Nephron progenitor cell (in vitro differentiated cells): Measurements from ENCODE around the gene PON1.

Source experiments
- DNase-seq: peaks from one replicate; pipeline ENCODE4 v3.0.0; 2021
- H3K27ac Mint-ChIP-seq: 2 replicates; pipeline ENCODE4 v1.8.0; 2021; ENCODE audit warnings: mild to moderate bottlenecking, moderate library complexity, mixed read lengths
- H3K27me3 Mint-ChIP-seq: 2 replicates; pipeline ENCODE4 v1.8.0; 2021; ENCODE audit warnings: mild to moderate bottlenecking, low read depth, mixed read lengths; ENCODE audit not compliant: poor library complexity
- H3K36me3 Mint-ChIP-seq: 2 replicates; pipeline ENCODE4 v1.8.0; 2021; ENCODE audit warnings: low read depth, mixed read lengths
- H3K4me1 Mint-ChIP-seq: 2 replicates; pipeline ENCODE4 v1.8.0; 2021; ENCODE audit warnings: mixed read lengths
- H3K4me3 Mint-ChIP-seq: 2 replicates; pipeline ENCODE4 v1.8.0; 2021; ENCODE audit warnings: mild to moderate bottlenecking, moderate library complexity, mixed read lengths
- H3K9me3 Mint-ChIP-seq: 2 replicates; pipeline ENCODE4 v1.8.0; 2021; ENCODE audit warnings: mild to moderate bottlenecking, moderate library complexity, mixed read lengths
- CTCF ChIP-seq: fragments of 200-600 bp; sonication (generic); IDR thresholded peaks from 2 replicates; pipeline ENCODE4 v1.5.0; 2021; ENCODE audit warnings: antibody characterized with exemption

The PON1 gene

DNA sequence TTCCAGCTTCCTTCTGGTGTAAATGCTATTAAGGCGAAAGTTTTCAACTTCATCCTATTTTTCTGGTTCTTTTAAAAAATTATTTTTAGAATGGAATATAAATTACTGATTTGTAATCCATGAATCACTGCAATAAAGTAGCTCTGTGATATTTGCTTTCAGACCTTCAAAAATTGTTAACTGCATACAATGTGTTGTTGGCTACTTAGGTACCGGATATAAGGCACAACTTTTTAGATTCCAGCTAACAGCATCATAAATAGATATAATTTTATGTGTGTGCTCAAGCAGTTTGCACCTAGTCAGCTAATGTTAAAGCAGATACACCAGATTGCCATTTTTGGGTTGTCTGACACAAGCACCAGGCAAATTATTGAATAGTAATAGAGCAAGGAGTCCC is 58.7 kb downstream of the PON1 start:
- no peak for DNase-seq
- no peak overlapping the region for H3K27ac Mint-ChIP-seq
- TF ChIP-seq CTCF = no peak
- H3K27me3 Mint-ChIP-seq = no peaks in the 10 kb centered on the region
- peaks cover 19% of the 10 kb centered on the region for H3K36me3 Mint-ChIP-seq
- H3K9me3 Mint-ChIP-seq = no peaks in the 10 kb centered on the region
- H3K4me3 Mint-ChIP-seq = no peak overlapping the region
- H3K4me1 Mint-ChIP-seq = no peaks in the 10 kb centered on the region

DNA sequence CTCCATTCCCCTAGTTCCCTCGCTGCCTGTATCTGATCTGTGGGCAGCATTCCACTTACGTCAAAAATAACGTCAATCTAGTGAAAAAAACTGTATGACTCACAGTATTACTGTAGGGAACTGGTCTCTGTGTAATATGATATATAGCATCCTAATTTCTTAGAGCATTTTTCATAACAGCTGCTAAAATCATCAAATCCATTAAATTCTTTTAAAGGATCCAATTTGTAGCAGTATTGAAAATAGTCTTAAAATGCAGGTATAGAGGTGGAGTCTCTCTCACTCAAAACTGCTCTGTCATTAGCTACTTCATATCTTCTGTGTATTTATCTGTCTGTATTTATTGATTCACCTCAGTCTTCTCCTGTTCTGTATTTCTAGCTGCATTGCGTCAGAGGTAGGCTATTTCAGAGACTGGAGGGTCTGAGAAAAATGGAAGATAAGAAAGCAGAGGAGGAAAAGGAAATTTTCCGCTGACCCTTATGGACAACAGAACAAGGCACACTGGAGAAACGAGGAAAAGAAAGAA is 59.9 kb downstream of the PON1 start:
- peak overlapping the region; percentile 74 for H3K27ac Mint-ChIP-seq
- H3K4me3 Mint-ChIP-seq = no peak overlapping the region
- H3K27me3 Mint-ChIP-seq = no peaks in the 10 kb centered on the region
- H3K36me3 Mint-ChIP-seq = peaks cover 13% of the 10 kb centered on the region
- H3K4me1 Mint-ChIP-seq = no peaks in the 10 kb centered on the region
- no peak for TF ChIP-seq CTCF
- H3K9me3 Mint-ChIP-seq = no peaks in the 10 kb centered on the region
- DNase-seq = no peak

GRCh38 chr7:95263785-95264362 is 60.5 kb downstream of the PON1 start:
- H3K27me3 Mint-ChIP-seq = no peaks in the 10 kb centered on the region
- no peak overlapping the region for H3K4me3 Mint-ChIP-seq
- H3K4me1 Mint-ChIP-seq = no peaks in the 10 kb centered on the region

GRCh38 chr7:95262875-95263274 is 61.5 kb downstream of the PON1 start:
- Mint-ChIP-seq H3K27ac (no peak overlapping the region), H3K36me3 (peaks cover 9% of the 10 kb centered on the region), H3K9me3 (peaks cover 4% of the 10 kb centered on the region), H3K4me3 (no peak overlapping the region), H3K27me3 (no peaks in the 10 kb centered on the region), H3K4me1 (no peaks in the 10 kb centered on the region)
- no peak for TF ChIP-seq CTCF
- no peak for DNase-seq

More at GRCh38 chr7:95263785-95264362, 60.5 kb downstream of the PON1 start:
- Mint-ChIP-seq H3K36me3 (peaks cover 9% of the 10 kb centered on the region), H3K9me3 (no peaks in the 10 kb centered on the region), H3K27ac (no peak overlapping the region)
- DNase-seq = no peak
- TF ChIP-seq CTCF = no peak

DNA sequence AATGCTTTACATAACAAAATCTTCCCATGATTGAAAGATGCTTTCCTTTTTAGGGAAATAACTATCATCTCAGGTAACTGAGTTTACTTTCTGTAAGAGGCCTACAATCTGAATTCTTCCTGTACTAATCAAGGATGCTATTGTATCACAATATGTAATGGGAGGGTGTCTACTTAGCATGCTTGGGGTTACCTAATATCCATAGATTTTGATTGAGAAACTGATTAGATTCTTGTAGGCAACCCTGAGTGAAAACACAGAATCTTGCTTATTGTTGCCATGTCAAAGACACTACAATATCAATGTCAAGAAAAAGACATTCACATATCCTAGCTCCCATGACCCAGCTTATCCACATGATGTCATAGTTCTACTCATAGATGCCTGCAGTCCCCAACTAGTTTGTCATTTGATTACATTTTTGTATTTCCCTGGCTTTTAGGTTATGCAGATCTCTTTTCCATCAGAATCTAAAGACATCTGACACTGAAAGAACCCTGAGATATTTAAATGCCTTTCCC is 62.4 kb downstream of the PON1 start:
- TF ChIP-seq CTCF = no peak
- Mint-ChIP-seq H3K36me3 (peaks cover 16% of the 10 kb centered on the region), H3K27me3 (no peaks in the 10 kb centered on the region), H3K4me3 (no peak overlapping the region), H3K27ac (no peak overlapping the region), H3K9me3 (peaks cover 4% of the 10 kb centered on the region), H3K4me1 (no peaks in the 10 kb centered on the region)
- DNase-seq = no peak

- no peak overlapping the region for H3K4me3 Mint-ChIP-seq
- H3K36me3 Mint-ChIP-seq = peaks cover 61% of the 10 kb centered on the region
- H3K4me1 Mint-ChIP-seq = peaks cover 15% of the 10 kb centered on the region
- H3K27ac Mint-ChIP-seq = no peak overlapping the region
- DNase-seq = no peak
- H3K27me3 Mint-ChIP-seq = no peaks in the 10 kb centered on the region
- H3K9me3 Mint-ChIP-seq = peaks cover 4% of the 10 kb centered on the region
- TF ChIP-seq CTCF = no peak
These were observed 68.6 kb downstream of the PON1 start for GRCh38 chr7:95255691-95256090.
